K562 (cell line): ENCODE measurements around the gene NOM1. TPM values are rescaled to one million over a fixed set of nuclear protein-coding genes. Genes with fewer than 3 reads are reported as not detected.
A peak's percentile ranks its signal among the peaks of the same experiment; 100 is the strongest.

ENCODE experiments used
- BCLAF1 ChIP-seq, 2 experiments: fragments of 450-650 bp in 1 of 2; IDR thresholded peaks; 2 replicates each; pipeline ENCODE4 v1.6.1; 2011 to 2017; ENCODE audit warnings: low read depth in 2 of 2, antibody characterized with exemption in 1 of 2, borderline replicate concordance in 1 of 2, low read length in 1 of 2, mild to moderate bottlenecking in 1 of 2, mixed read lengths in 1 of 2; ENCODE audit not compliant: control insufficient read depth in 1 of 2
- CCNT2 ChIP-seq: IDR thresholded peaks from 2 replicates; pipeline ENCODE4 v1.6.1; 2011; ENCODE audit warnings: borderline replicate concordance, low read depth, mild to moderate bottlenecking, moderate library complexity, mixed read lengths, low read length; ENCODE audit not compliant: insufficient read length; ENCODE audit errors: extremely low read depth
- CUX1 ChIP-seq: fragments of 200-800 bp; sonication (Bioruptor generic); IDR thresholded peaks from 2 replicates; pipeline ENCODE4 v1.6.1; 2016; ENCODE audit warnings: missing genetic modification characterization, missing compliant biosample characterization
- FOSL1 ChIP-seq: fragments of 200-800 bp; sonication (Bioruptor generic); conservative IDR thresholded peaks from 2 replicates; pipeline ENCODE4 v1.6.1; 2016; ENCODE audit warnings: missing genetic modification characterization, missing compliant biosample characterization
- KAT7 ChIP-seq: sonication (generic); formaldehyde crosslinking; IDR thresholded peaks from 2 replicates; pipeline ENCODE4 v1.8.0; 2022; ENCODE audit warnings: missing genetic modification reagents, mild to moderate bottlenecking, borderline replicate concordance
- MTA3 ChIP-seq: fragments of 450-650 bp; formaldehyde crosslinking; IDR thresholded peaks from 2 replicates; pipeline ENCODE4 v1.6.1; 2017; ENCODE audit warnings: mild to moderate bottlenecking, borderline replicate concordance
- POLR2AphosphoS2 ChIP-seq: IDR thresholded peaks from 2 replicates; pipeline ENCODE4 v1.6.1; 2012; ENCODE audit warnings: low read length, improper control_type of control experiment
- SMAD4 ChIP-seq: fragments of 250-450 bp; sonication (Bioruptor Pico); conservative IDR thresholded peaks from 2 replicates; pipeline ENCODE4 v1.8.0; 2021; ENCODE audit warnings: inconsistent platforms, mild to moderate bottlenecking, moderate library complexity
- STAT6 ChIP-seq: sonication (generic); formaldehyde crosslinking; IDR thresholded peaks from 2 replicates; pipeline ENCODE4 v1.8.1; 2023; ENCODE audit warnings: mild to moderate bottlenecking, missing genetic modification reagents
- THAP12 ChIP-seq: fragments of 250-450 bp; sonication (Bioruptor Pico); IDR thresholded peaks from 2 replicates; pipeline ENCODE4 v1.9.0; 2021; ENCODE audit warnings: mild to moderate bottlenecking, inconsistent platforms
- ZNF589 ChIP-seq: fragments of 200-800 bp; sonication (Bioruptor generic); IDR thresholded peaks from 2 replicates; pipeline ENCODE4 v1.6.1; 2016; ENCODE audit warnings: low read depth, missing genetic modification characterization, missing compliant biosample characterization
- polyA plus RNA-seq, 8 experiments: library from polyadenylated mRNA; depleted of rRNA in 4 of 8; stranded (reverse) in 5 of 8; unstranded in 3 of 8; fragments of >200 nt; fragmentation: Nextera tagmentation in 2 of 8; fragmentation: Illumina TruSeq in 1 of 8; extraction: Ambion mirVana in 2 of 8; extraction: Trizol in 1 of 8; gene quantifications; 2 replicates each; pipeline versions ENCODE4 v1.2.1 to v1.2.3, GENCODE V29; 2011 to 2014; ENCODE audit warnings: inconsistent platforms in 1 of 8, missing spikeins in 1 of 8
- total RNA-seq, 7 experiments: library from RNA; depleted of rRNA in 6 of 7; stranded (reverse); fragments of >200 nt in 6 of 7; fragmentation: Illumina TruSeq in 2 of 7; extraction: Trizol in 2 of 7; gene quantifications; 2 replicates each; pipeline versions ENCODE4 v1.2.1 to v1.2.3, GENCODE V29; 2011 to 2021; ENCODE audit warnings: low replicate concordance in 1 of 7

NOM1 gene
- total and polyA plus RNA-seq, 9 of the 15 experiments (the other 6 are each of a cell fraction or from before 2014, with no cell fraction given): 6.8 to 47.3 (median 37.4) TPM

GRCh38 chr7:156949541-156950380 is at the start of gene NOM1 (continued):
- TF ChIP-seq CCNT2 (peak; percentile 76), STAT6 (no peak), THAP12 (CRISPR knock-in tag) (peak; percentile 74), MTA3 (no peak; the same call in 1 of the 2 replicates), POLR2AphosphoS2 (no peak), ZNF589 (no peak), KAT7 (CRISPR knock-in tag) (peak; percentile 92; the same call in 1 of the 2 replicates), FOSL1 (tag) (no peak), BCLAF1 (IDR thresholded peaks at IDR 0.05; ENCODE audit: borderline replicate concordance in 1 of 2, control insufficient read depth in 1 of 2, low read depth in 2 of 2, low read length in 1 of 2) (0 out of 4 replicates have a peak, but pooled peaks of 1 of the 2 experiments have one; percentile 49), SMAD4 (CRISPR knock-in tag) (no peak; the same call in none of the 2 replicates), CUX1 (CRISPR knock-in tag) (no peak)
